Effector memory CD4-positive, alpha-beta T cell (primary cell): Measurements from ENCODE around the gene GALNT2.

Experiments
- DNase-seq, 3 donors: peaks; one replicate each; pipeline ENCODE4 v3.0.0-alpha.2; 2020
- H3K27ac ChIP-seq: 2 replicates; pipeline ENCODE4 v1.7.0; 2013; ENCODE audit warnings: mild to moderate bottlenecking, low read length, moderate library complexity; ENCODE audit not compliant: insufficient read depth, poor library complexity, severe bottlenecking
- H3K27me3 ChIP-seq: replicated peaks from 2 replicates; pipeline ENCODE4 v1.7.0; 2013; ENCODE audit warnings: mild to moderate bottlenecking, low read length; ENCODE audit not compliant: insufficient read depth, control insufficient read depth, poor library complexity, severe bottlenecking
- H3K36me3 ChIP-seq: 2 replicates; pipeline ENCODE4 v1.7.0; 2013; ENCODE audit warnings: mild to moderate bottlenecking, low read length, moderate library complexity; ENCODE audit not compliant: control insufficient read depth, insufficient read depth
- H3K4me1 ChIP-seq: 2 replicates; pipeline ENCODE4 v1.7.0; 2013; ENCODE audit warnings: low read length, mild to moderate bottlenecking; ENCODE audit not compliant: control insufficient read depth, insufficient read depth, poor library complexity, severe bottlenecking
- H3K4me3 ChIP-seq: 2 replicates; pipeline ENCODE4 v1.7.0; 2013; ENCODE audit warnings: low read length, low read depth, mild to moderate bottlenecking; ENCODE audit not compliant: insufficient read depth, poor library complexity, severe bottlenecking
- H3K9me3 ChIP-seq: 2 replicates; pipeline ENCODE4 v1.7.0; 2013; ENCODE audit warnings: mild to moderate bottlenecking, low read length, moderate library complexity; ENCODE audit not compliant: control insufficient read depth

GALNT2 gene

DNA sequence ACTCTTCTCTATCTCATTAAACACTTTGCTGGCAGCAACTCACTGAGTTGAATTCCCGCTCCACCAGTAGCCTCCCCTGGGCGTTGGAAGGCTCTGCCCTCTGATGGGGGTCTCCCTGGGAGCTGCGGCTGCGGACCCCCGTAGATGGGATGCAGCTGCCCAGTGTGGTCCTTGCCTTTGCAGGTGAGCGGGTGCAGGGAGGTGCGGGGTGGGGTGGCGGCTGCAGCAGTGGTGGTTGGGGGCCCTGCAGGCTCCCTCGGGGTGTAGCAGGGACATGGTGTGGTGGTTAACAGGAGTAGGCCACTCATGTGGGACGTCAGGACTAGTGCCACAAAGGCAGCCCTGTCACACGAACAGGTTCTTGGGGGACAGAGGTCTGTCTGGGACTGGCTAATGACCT lies 42.0 kb downstream of the GALNT2 start:
- H3K27ac ChIP-seq, result no peak overlapping the region
- peaks cover 7% of the 10 kb centered on the region for H3K4me1 ChIP-seq
- no peaks in the 10 kb centered on the region for H3K27me3 ChIP-seq
- H3K9me3 ChIP-seq, result no peaks in the 10 kb centered on the region
- H3K36me3 ChIP-seq, result no peaks in the 10 kb centered on the region
- no peak for DNase-seq
- H3K4me3 ChIP-seq, result no peak overlapping the region

DNA sequence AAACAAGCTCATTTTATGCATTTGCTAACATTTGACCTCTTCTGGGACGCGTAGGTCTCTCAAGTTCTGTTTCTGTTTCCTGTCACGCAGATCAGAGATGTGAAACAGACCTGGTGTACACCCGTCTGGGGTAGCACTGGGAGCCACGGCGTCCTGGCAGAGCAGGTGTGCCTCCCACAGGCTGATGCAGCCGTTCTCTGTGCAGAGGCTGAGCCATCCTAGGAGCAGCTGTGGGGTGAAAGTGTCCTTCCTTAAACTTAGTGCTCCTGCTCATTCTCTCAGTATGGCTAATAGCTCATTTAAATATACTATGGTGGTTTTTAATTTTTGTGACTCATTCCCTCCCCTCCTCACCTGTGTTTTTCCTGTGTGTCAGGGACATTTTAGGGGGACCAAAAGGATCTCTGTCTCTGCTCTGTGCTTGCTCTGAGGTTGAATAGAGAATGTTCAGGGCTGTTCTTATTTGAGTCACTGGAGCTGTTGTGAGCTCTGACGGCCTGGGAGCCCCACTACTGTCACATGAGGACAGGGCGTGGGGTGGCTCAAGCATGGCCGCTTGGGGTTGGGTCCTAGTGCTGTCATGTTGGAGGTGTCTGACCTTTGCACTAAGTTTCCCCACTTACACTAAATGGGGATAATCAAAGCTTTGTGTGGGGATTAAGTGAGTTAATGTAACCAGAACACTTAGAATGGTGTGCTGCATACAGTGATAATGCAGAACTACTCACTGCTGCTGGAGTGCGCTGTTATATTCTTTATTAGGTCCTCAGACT lies 43.0 kb downstream of the GALNT2 start:
- Histone ChIP-seq H3K4me1 (peaks cover 2% of the 10 kb centered on the region), H3K4me3 (no peak overlapping the region), H3K9me3 (no peaks in the 10 kb centered on the region), H3K36me3 (no peaks in the 10 kb centered on the region), H3K27ac (no peak overlapping the region), H3K27me3 (no peaks in the 10 kb centered on the region)
- no peak for DNase-seq

DNA sequence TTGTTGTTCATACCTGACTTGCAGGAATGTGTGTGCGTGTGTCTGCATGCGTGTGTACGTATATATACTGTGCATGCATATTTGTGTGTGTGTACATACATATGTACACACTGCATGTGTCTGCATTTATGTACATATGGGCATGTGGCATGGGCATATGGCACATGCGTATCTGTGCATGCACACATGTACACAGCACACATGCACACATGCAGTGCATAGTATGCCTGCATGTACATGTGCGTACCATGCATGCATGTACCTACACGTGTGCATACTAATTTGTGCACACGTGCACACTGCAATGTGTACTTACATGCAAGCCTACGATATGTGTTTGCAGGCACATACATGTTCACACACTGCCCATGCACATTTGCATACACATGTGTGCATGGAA lies 43.9 kb downstream of the GALNT2 start:
- Histone ChIP-seq H3K4me1 (no peaks in the 10 kb centered on the region), H3K27me3 (no peaks in the 10 kb centered on the region), H3K36me3 (no peaks in the 10 kb centered on the region), H3K4me3 (no peak overlapping the region), H3K27ac (no peak overlapping the region), H3K9me3 (no peaks in the 10 kb centered on the region)
- DNase-seq, result no peak

GRCh38 chr1:230112131-230112701 lies 45.2 kb downstream of the GALNT2 start:
- H3K9me3 ChIP-seq, result no peaks in the 10 kb centered on the region
- no peaks in the 10 kb centered on the region for H3K4me1 ChIP-seq
- DNase-seq, result no peak
- H3K27me3 ChIP-seq, result no peaks in the 10 kb centered on the region
- no peak overlapping the region for H3K27ac ChIP-seq
- no peak overlapping the region for H3K4me3 ChIP-seq
- H3K36me3 ChIP-seq, result no peaks in the 10 kb centered on the region

GRCh38 chr1:230112782-230113181 lies 45.7 kb downstream of the GALNT2 start:
- H3K4me3 ChIP-seq, result no peak overlapping the region
- H3K4me1 ChIP-seq, result no peaks in the 10 kb centered on the region
- H3K27me3 ChIP-seq, result no peaks in the 10 kb centered on the region
- H3K27ac ChIP-seq, result no peak overlapping the region
- H3K9me3 ChIP-seq, result no peaks in the 10 kb centered on the region
- H3K36me3 ChIP-seq, result no peaks in the 10 kb centered on the region
- DNase-seq, result no peak

DNA sequence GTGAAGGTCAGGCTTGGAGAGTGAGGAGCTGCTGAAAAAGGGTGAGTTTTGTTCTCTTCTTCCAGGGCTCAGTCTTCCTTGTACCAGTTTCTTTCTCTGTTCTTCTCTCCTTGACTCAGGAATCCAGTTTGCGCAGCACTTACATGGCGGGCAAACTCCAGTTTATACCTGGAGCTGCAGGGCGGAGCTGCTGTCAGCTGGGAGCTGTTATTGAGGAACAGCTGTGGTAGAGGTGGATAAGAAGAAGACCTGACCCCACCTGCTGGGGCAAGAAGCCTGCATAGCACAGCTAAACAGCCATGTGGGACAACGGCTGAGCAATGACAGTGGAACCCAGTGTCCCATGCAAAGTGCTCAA lies 46.2 kb downstream of the GALNT2 start:
- H3K27me3 ChIP-seq, result no peaks in the 10 kb centered on the region
- no peaks in the 10 kb centered on the region for H3K4me1 ChIP-seq
- H3K36me3 ChIP-seq, result no peaks in the 10 kb centered on the region
- no peak for DNase-seq
- H3K4me3 ChIP-seq, result no peak overlapping the region
- H3K9me3 ChIP-seq, result no peaks in the 10 kb centered on the region
- no peak overlapping the region for H3K27ac ChIP-seq

DNA sequence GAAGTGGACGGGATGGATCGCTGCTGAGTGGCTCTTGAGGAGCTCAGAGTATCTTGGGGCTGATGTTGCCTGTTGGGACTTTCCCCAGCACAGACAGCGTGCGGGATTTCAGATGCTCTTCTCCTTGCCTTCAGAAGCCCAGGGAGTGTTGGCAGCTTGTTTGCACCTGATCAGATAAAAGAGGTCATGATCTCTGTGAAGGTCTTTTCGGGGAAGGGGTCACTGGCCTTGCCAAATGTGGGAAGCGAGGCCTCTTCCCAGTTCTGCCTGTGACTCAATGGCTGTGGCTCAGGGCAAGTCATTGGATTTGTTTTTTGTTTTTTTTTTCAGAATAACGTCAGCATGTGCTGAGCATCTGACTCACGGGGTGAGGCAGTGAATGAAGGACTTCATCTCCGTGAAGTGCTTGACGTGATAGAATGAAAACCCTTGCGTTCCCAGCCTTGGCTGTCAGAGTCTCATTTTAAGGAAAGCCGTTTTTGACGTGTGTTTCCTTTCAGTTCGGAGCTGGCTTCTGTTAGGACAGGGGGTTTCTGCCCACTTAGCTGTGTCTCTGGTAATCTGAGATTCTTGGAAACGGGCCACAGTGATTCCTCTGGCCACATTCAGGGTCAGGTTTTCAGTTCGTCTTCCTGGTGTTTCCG lies 46.7 kb downstream of the GALNT2 start:
- Histone ChIP-seq H3K9me3 (no peaks in the 10 kb centered on the region), H3K4me1 (no peaks in the 10 kb centered on the region), H3K36me3 (no peaks in the 10 kb centered on the region), H3K27ac (no peak overlapping the region), H3K4me3 (no peak overlapping the region), H3K27me3 (no peaks in the 10 kb centered on the region)
- no peak for DNase-seq

DNA sequence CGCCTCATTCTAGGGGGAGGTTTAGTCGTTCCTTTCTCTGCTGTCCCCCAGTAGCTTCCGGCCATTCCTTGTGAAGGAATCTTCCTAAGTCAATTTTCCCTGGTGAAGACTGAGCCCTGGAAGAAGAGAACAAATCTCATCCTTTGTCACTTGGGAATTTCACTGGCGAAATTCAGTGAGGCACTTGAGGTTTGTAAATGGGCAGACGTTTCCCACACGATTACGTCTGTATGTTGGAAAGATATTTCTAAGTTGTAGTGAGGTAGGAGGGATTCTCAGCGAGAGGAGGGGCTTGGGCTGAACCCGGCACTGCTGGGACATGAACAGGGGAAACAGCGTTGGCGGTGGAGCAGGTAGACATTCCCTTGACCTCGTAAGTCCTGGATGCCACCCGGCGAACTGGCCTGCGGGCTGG lies 47.2 kb downstream of the GALNT2 start:
- no peaks in the 10 kb centered on the region for H3K27me3 ChIP-seq
- no peaks in the 10 kb centered on the region for H3K9me3 ChIP-seq
- H3K4me3 ChIP-seq, result no peak overlapping the region
- H3K27ac ChIP-seq, result no peak overlapping the region
- DNase-seq, result no peak
- no peaks in the 10 kb centered on the region for H3K4me1 ChIP-seq
- no peaks in the 10 kb centered on the region for H3K36me3 ChIP-seq

GRCh38 chr1:230117694-230118093 lies 50.7 kb downstream of the GALNT2 start:
- H3K36me3 ChIP-seq, result no peaks in the 10 kb centered on the region
- H3K27me3 ChIP-seq, result no peaks in the 10 kb centered on the region
- no peak overlapping the region for H3K4me3 ChIP-seq
- H3K4me1 ChIP-seq, result no peaks in the 10 kb centered on the region
- no peaks in the 10 kb centered on the region for H3K9me3 ChIP-seq
- no peak overlapping the region for H3K27ac ChIP-seq
- no peak for DNase-seq

- no peaks in the 10 kb centered on the region for H3K9me3 ChIP-seq
- no peaks in the 10 kb centered on the region for H3K36me3 ChIP-seq
Observed at GRCh38 chr1:230119340-230119739, 52.3 kb downstream of the GALNT2 start.

More at GRCh38 chr1:230119340-230119739, 52.3 kb downstream of the GALNT2 start:
- Histone ChIP-seq H3K4me1 (no peaks in the 10 kb centered on the region), H3K27me3 (no peaks in the 10 kb centered on the region), H3K27ac (no peak overlapping the region), H3K4me3 (no peak overlapping the region)
- DNase-seq, result no peak
